HCT116 (cell line): ENCODE measurements around the gene KIAA1586.

Source experiments
- ATF3 ChIP-seq: IDR thresholded peaks from 2 replicates; pipeline ENCODE4 v1.6.1; 2012
- CBX3 ChIP-seq: IDR thresholded peaks from 2 replicates; pipeline ENCODE4 v1.6.1; 2012; ENCODE audit warnings: low read depth
- CTCF ChIP-seq, 3 experiments: fragments of 200-600 bp in 1 of 3; sonication (generic) in 1 of 3; IDR thresholded peaks in 2 of 3; conservative IDR thresholded peaks in 1 of 3; 2 replicates each; pipeline ENCODE4 v1.5.1; 2012 to 2017; ENCODE audit warnings: low read depth in 2 of 3, low read length in 2 of 3, antibody characterized with exemption in 1 of 3, borderline replicate concordance in 1 of 3, control low read depth in 1 of 3, mild to moderate bottlenecking in 1 of 3, mixed read lengths in 1 of 3, mixed run types in 1 of 3, moderate library complexity in 1 of 3; ENCODE audit not compliant: insufficient read depth in 1 of 3
- EGR1 ChIP-seq: IDR thresholded peaks from 2 replicates; pipeline ENCODE4 v1.6.1; 2012; ENCODE audit warnings: low read depth
- EZH2phosphoT487 ChIP-seq: fragments of 200-600 bp; IDR thresholded peaks from 2 replicates; pipeline ENCODE4 v1.6.1; 2018; ENCODE audit warnings: antibody characterized with exemption, borderline replicate concordance
- MAX ChIP-seq: IDR thresholded peaks from 2 replicates; pipeline ENCODE4 v1.6.1; 2012
- POLR2A ChIP-seq: IDR thresholded peaks from 2 replicates; pipeline ENCODE4 v1.7.0; 2011; ENCODE audit warnings: borderline replicate concordance; ENCODE audit not compliant: insufficient read depth, insufficient read length; ENCODE audit errors: extremely low read depth
- POLR2AphosphoS5 ChIP-seq: IDR thresholded peaks from 2 replicates; pipeline ENCODE4 v1.6.1; 2011; ENCODE audit warnings: mild to moderate bottlenecking, low read depth, low read length, moderate library complexity
- SIN3A ChIP-seq: IDR thresholded peaks from 2 replicates; pipeline ENCODE4 v1.6.1; 2012; ENCODE audit warnings: low read depth
- SP1 ChIP-seq: IDR thresholded peaks from 2 replicates; pipeline ENCODE4 v1.6.1; 2012; ENCODE audit warnings: low read depth
- YY1 ChIP-seq: IDR thresholded peaks from 2 replicates; pipeline ENCODE4 v1.6.1; 2011; ENCODE audit warnings: low read length, low read depth, moderate library complexity, mild to moderate bottlenecking; ENCODE audit not compliant: insufficient replicate concordance; ENCODE audit errors: extremely low read depth
- ZFX ChIP-seq: fragments of 450-650 bp; IDR thresholded peaks from 2 replicates; pipeline ENCODE4 v1.6.1; 2017
- TF ChIP-seq, protein P1 (sequence below): IDR thresholded peaks from 2 replicates; pipeline ENCODE4 v1.6.1; 2012; ENCODE audit warnings: low read depth

DNA sequence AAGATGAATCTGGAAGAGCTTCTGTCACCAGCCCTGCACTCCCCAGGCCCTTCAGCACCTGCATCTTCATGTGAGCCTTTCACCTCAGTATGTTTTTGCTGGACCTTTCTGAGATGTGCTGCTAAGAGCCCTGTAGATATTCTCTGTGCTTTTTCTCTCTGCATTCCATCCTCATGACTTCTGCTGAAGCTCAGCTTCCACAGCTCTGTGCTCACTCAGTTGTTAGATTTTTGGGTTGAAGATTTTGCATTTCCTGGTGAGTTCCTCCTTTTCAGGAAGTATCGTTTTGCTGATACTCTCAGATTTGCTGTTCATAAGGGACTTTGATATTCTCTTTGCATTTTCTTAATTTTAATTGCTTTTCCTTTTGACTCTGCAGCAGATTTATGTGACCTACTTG lies 18.3 kb downstream of the KIAA1586 start:
- TF ChIP-seq SIN3A (no peak), CTCF (IDR thresholded peaks at IDR 0.05 in 2 of 3, conservative IDR thresholded peaks at IDR 0.05 in 1 of 3; ENCODE audit: borderline replicate concordance in 1 of 3, insufficient read depth in 1 of 3, low read depth in 2 of 3, low read length in 2 of 3) (no peak), POLR2AphosphoS5 (no peak), POLR2A (no peak), YY1 (no peak), SP1 (no peak), ZFX (no peak), EZH2phosphoT487 (no peak), EGR1 (no peak), MAX (no peak), ATF3 (no peak), CBX3 (no peak)
- TF ChIP-seq, protein P1, sequence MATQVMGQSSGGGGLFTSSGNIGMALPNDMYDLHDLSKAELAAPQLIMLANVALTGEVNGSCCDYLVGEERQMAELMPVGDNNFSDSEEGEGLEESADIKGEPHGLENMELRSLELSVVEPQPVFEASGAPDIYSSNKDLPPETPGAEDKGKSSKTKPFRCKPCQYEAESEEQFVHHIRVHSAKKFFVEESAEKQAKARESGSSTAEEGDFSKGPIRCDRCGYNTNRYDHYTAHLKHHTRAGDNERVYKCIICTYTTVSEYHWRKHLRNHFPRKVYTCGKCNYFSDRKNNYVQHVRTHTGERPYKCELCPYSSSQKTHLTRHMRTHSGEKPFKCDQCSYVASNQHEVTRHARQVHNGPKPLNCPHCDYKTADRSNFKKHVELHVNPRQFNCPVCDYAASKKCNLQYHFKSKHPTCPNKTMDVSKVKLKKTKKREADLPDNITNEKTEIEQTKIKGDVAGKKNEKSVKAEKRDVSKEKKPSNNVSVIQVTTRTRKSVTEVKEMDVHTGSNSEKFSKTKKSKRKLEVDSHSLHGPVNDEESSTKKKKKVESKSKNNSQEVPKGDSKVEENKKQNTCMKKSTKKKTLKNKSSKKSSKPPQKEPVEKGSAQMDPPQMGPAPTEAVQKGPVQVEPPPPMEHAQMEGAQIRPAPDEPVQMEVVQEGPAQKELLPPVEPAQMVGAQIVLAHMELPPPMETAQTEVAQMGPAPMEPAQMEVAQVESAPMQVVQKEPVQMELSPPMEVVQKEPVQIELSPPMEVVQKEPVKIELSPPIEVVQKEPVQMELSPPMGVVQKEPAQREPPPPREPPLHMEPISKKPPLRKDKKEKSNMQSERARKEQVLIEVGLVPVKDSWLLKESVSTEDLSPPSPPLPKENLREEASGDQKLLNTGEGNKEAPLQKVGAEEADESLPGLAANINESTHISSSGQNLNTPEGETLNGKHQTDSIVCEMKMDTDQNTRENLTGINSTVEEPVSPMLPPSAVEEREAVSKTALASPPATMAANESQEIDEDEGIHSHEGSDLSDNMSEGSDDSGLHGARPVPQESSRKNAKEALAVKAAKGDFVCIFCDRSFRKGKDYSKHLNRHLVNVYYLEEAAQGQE = no peak
